ENCODE data around the gene PRORP.

- TF ChIP-seq CTCF (IDR thresholded peaks at IDR 0.05) (no peak), POLR2A (IDR thresholded peaks at IDR 0.05) (no peak)
These were observed 31.7 kb downstream of the PRORP start for GRCh38 chr14:35154016-35154415.

Data from thyroid gland (tissue), 4 donors.